ENCODE results near the gene DNAJC7.

Gene DNAJC7

GRCh38 chr17:42041619-42042018 lies 24.4 kb upstream of the DNAJC7 start:
- no peaks in the 10 kb centered on the region for H3K9me3 ChIP-seq (ENCODE audit: insufficient read depth, low read depth, low read length)
- H3F3A ChIP-seq (ENCODE audit: low read depth) = no peaks in the 10 kb centered on the region
- no peaks in the 10 kb centered on the region for H4K20me1 ChIP-seq (ENCODE audit: insufficient read depth, low read length, poor library complexity, severe bottlenecking)

GRCh38 chr17:42040818-42041217 lies 23.6 kb upstream of the DNAJC7 start:
- Histone ChIP-seq H3K4me1 (ENCODE audit: insufficient read depth, low read length, poor library complexity, severe bottlenecking) (no peaks in the 10 kb centered on the region), H3K27me3 (ENCODE audit: insufficient read depth, low read length, poor library complexity, severe bottlenecking) (no peaks in the 10 kb centered on the region), H4K20me1 (ENCODE audit: insufficient read depth, low read length, poor library complexity, severe bottlenecking) (no peaks in the 10 kb centered on the region), H3K36me3 (ENCODE audit: insufficient read depth, low read length) (no peaks in the 10 kb centered on the region), H3K9me3 (ENCODE audit: insufficient read depth, low read depth, low read length) (no peaks in the 10 kb centered on the region), H3K9me2 (replicated peaks; ENCODE audit: low read depth, low read length) (no peaks in the 10 kb centered on the region), H3K9ac (ENCODE audit: low read depth, low read length, poor library complexity, severe bottlenecking) (no peak overlapping the region), H3K79me2 (ENCODE audit: insufficient read depth, low read length) (no peaks in the 10 kb centered on the region), H3F3A (ENCODE audit: low read depth) (no peaks in the 10 kb centered on the region), H3K4me3 (ENCODE audit: low read length, poor library complexity, severe bottlenecking) (no peak overlapping the region), H2AFZ (ENCODE audit: low read length) (no peak overlapping the region), H3K4me2 (ENCODE audit: low read depth, low read length, poor library complexity, severe bottlenecking) (no peak overlapping the region)
- TF ChIP-seq CTCF (conservative IDR thresholded peaks at IDR 0.05; ENCODE audit: low read length) = no peak

More at GRCh38 chr17:42041619-42042018, 24.4 kb upstream of the DNAJC7 start:
- Histone ChIP-seq H3K9ac (ENCODE audit: low read depth, low read length, poor library complexity, severe bottlenecking) (no peak overlapping the region), H3K27me3 (ENCODE audit: insufficient read depth, low read length, poor library complexity, severe bottlenecking) (no peaks in the 10 kb centered on the region), H3K79me2 (ENCODE audit: insufficient read depth, low read length) (no peaks in the 10 kb centered on the region), H3K4me2 (ENCODE audit: low read depth, low read length, poor library complexity, severe bottlenecking) (no peak overlapping the region), H3K4me1 (ENCODE audit: insufficient read depth, low read length, poor library complexity, severe bottlenecking) (no peaks in the 10 kb centered on the region), H3K9me2 (replicated peaks; ENCODE audit: low read depth, low read length) (no peaks in the 10 kb centered on the region), H2AFZ (ENCODE audit: low read length) (no peak overlapping the region), H3K36me3 (ENCODE audit: insufficient read depth, low read length) (no peaks in the 10 kb centered on the region), H3K4me3 (ENCODE audit: low read length, poor library complexity, severe bottlenecking) (no peak overlapping the region)
- TF ChIP-seq CTCF (conservative IDR thresholded peaks at IDR 0.05; ENCODE audit: low read length) (no peak), EZH2phosphoT487 (IDR thresholded peaks at IDR 0.05; ENCODE audit: borderline replicate concordance) (no peak)

- Histone ChIP-seq H3K4me2 (ENCODE audit: low read depth, low read length, poor library complexity, severe bottlenecking) (no peak overlapping the region), H3K27me3 (ENCODE audit: insufficient read depth, low read length, poor library complexity, severe bottlenecking) (no peaks in the 10 kb centered on the region), H3K4me3 (ENCODE audit: low read length, poor library complexity, severe bottlenecking) (no peak overlapping the region), H4K20me1 (ENCODE audit: insufficient read depth, low read length, poor library complexity, severe bottlenecking) (no peaks in the 10 kb centered on the region), H3K9ac (ENCODE audit: low read depth, low read length, poor library complexity, severe bottlenecking) (no peak overlapping the region), H3K79me2 (ENCODE audit: insufficient read depth, low read length) (no peaks in the 10 kb centered on the region), H3K9me3 (ENCODE audit: insufficient read depth, low read depth, low read length) (no peaks in the 10 kb centered on the region), H3F3A (ENCODE audit: low read depth) (no peaks in the 10 kb centered on the region), H2AFZ (ENCODE audit: low read length) (no peak overlapping the region), H3K9me2 (replicated peaks; ENCODE audit: low read depth, low read length) (no peaks in the 10 kb centered on the region), H3K4me1 (ENCODE audit: insufficient read depth, low read length, poor library complexity, severe bottlenecking) (no peaks in the 10 kb centered on the region), H3K36me3 (ENCODE audit: insufficient read depth, low read length) (no peaks in the 10 kb centered on the region)
- no peak for TF ChIP-seq EZH2phosphoT487 (IDR thresholded peaks at IDR 0.05; ENCODE audit: borderline replicate concordance)
- TF ChIP-seq CTCF (conservative IDR thresholded peaks at IDR 0.05; ENCODE audit: low read length) = no peak
Observed at GRCh38 chr17:42039794-42040763, 22.8 kb upstream of the DNAJC7 start.

All from Loucy (cell line).